ENCODE data around the gene RETN.

- TF ChIP-seq CTCF (IDR thresholded peaks at IDR 0.05; ENCODE audit: low read depth, low read length) (no peak), POLR2A (IDR thresholded peaks at IDR 0.05; ENCODE audit: extremely low read depth, insufficient read length) (no peak)
Observed at GRCh38 chr19:7640803-7641202, 28.0 kb upstream of the RETN start.
